Measurements from ENCODE around the gene NT5C1A.

DNA sequence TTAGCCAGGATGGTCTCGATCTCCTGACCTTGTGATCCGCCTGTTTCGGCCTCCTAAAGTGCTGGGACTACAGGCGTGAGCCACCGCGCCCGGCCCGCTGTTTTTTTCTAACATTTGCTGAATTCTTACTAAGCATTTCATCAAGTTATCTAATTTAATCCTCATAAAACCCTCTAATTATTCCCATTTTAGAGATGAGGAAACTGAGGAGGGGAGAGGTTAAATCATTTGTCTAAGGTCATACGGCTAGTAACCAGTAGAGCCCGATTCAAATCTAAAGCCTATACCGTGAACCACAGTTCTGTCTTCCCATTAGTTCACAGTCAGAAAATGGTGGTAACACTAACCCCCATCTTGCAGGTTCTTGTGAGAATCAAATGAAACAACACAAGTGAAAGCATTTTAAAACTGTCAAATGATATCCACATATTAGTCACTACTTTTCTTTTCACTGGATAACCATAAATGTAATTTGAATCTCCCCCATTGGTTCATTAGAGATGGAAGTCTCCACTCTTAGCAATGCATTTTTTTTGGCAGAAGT is 43.0 kb downstream of the NT5C1A start:
- no peak for TF ChIP-seq POLR2A (IDR thresholded peaks at IDR 0.05)
- TF ChIP-seq, protein P1, sequence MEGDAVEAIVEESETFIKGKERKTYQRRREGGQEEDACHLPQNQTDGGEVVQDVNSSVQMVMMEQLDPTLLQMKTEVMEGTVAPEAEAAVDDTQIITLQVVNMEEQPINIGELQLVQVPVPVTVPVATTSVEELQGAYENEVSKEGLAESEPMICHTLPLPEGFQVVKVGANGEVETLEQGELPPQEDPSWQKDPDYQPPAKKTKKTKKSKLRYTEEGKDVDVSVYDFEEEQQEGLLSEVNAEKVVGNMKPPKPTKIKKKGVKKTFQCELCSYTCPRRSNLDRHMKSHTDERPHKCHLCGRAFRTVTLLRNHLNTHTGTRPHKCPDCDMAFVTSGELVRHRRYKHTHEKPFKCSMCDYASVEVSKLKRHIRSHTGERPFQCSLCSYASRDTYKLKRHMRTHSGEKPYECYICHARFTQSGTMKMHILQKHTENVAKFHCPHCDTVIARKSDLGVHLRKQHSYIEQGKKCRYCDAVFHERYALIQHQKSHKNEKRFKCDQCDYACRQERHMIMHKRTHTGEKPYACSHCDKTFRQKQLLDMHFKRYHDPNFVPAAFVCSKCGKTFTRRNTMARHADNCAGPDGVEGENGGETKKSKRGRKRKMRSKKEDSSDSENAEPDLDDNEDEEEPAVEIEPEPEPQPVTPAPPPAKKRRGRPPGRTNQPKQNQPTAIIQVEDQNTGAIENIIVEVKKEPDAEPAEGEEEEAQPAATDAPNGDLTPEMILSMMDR (IDR thresholded peaks at IDR 0.05): no peak
